BLaER1 treated with 17β-estradiol and CSF1 and Interleukin-3, amounts not matched to agents 10 nM and 100 nM (cell line): ENCODE results near the gene CATSPERD.
"Not testable (repeated sequence)": the region's sequence is repeated elsewhere in the genome, so short reads cannot be mapped to it uniquely, and the experiment has no call there.

Experiments used
- H3K27ac ChIP-seq, 11 experiments: shearing (Covaris generic); formaldehyde crosslinking; 2 replicates each; pipeline ENCODE4 v1.8.1; 2022
- H3K27me3 ChIP-seq, 11 experiments: shearing (Covaris generic); formaldehyde crosslinking; 2 replicates each; pipeline ENCODE4 v1.8.1; 2022
- H3K36me3 ChIP-seq, 11 experiments: shearing (Covaris generic); formaldehyde crosslinking; 2 replicates each; pipeline ENCODE4 v1.8.1; 2022
- H3K4me1 ChIP-seq, 10 experiments: shearing (Covaris generic); formaldehyde crosslinking; 2 replicates each; pipeline ENCODE4 v1.8.1; 2022
- H3K4me2 ChIP-seq, 11 experiments: shearing (Covaris generic); formaldehyde crosslinking; 2 replicates each; pipeline ENCODE4 v1.8.1; 2022
- H3K4me3 ChIP-seq, 10 experiments: shearing (Covaris generic); formaldehyde crosslinking; 2 replicates each; pipeline ENCODE4 v1.8.1; 2022
- H3K9ac ChIP-seq, 11 experiments: shearing (Covaris generic); formaldehyde crosslinking; 2 replicates each; pipeline ENCODE4 v1.8.1; 2022
- H3K9me3 ChIP-seq, 11 experiments: shearing (Covaris generic); formaldehyde crosslinking; replicated peaks in 1 of 11; 2 replicates each; pipeline ENCODE4 v1.8.1; 2022
- H4K20me1 ChIP-seq, 11 experiments: shearing (Covaris generic); formaldehyde crosslinking; 2 replicates each; pipeline ENCODE4 v1.8.1; 2022
- Cebpa-rat ChIP-seq, 11 experiments: shearing (Covaris generic); IDR thresholded peaks; 2 replicates each; pipeline ENCODE4 v1.8.1; 2022

The CATSPERD gene

GRCh38 chr19:5695649-5696195, 24.7 kb upstream of the CATSPERD start:
- Histone ChIP-seq H3K9me3 (no peaks in the 10 kb centered on the region), H3K4me2 (no peak overlapping the region), H3K27me3 (no peaks in the 10 kb centered on the region), H4K20me1 (peaks cover 99 to 100% (median 100%) of the 10 kb centered on the region in 11 experiments), H3K9ac (peak overlapping the region in 1 of 11 experiments; percentile 32; a peak in 1 of 22 replicates), H3K4me3 (no peak overlapping the region), H3K27ac (no peak overlapping the region), H3K36me3 (peaks cover 79 to 95% (median 93%) of the 10 kb centered on the region in 11 experiments), H3K4me1 (peaks cover 24 to 48% (median 40%) of the 10 kb centered on the region in 10 experiments)
- no peak for TF ChIP-seq Cebpa-rat (IDR thresholded peaks at IDR 0.05)

GRCh38 chr19:5696196-5697021, 24.0 kb upstream of the CATSPERD start:
- no peak overlapping the region for H3K27ac ChIP-seq
- TF ChIP-seq Cebpa-rat (IDR thresholded peaks at IDR 0.05): no peak
- H3K4me1 ChIP-seq: peaks cover 24 to 49% (median 42%) of the 10 kb centered on the region in 10 experiments
- no peak overlapping the region for H3K4me2 ChIP-seq
- H3K36me3 ChIP-seq: peaks cover 79 to 95% (median 93%) of the 10 kb centered on the region in 11 experiments
- H3K9me3 ChIP-seq: peaks cover 0 to 5% (median 0%) of the 10 kb centered on the region in 11 experiments; a peak in 3 of 22 replicates
- no peak overlapping the region for H3K4me3 ChIP-seq
- peaks cover 92 to 100% (median 98%) of the 10 kb centered on the region in 11 experiments for H4K20me1 ChIP-seq
- no peak overlapping the region; a peak in 1 of 22 replicates for H3K9ac ChIP-seq
- H3K27me3 ChIP-seq: no peaks in the 10 kb centered on the region

GRCh38 chr19:5697022-5697889, 23.2 kb upstream of the CATSPERD start:
- H3K9ac ChIP-seq: no peak overlapping the region
- H3K4me2 ChIP-seq: no peak overlapping the region
- H3K27ac ChIP-seq: no peak overlapping the region
- H3K4me3 ChIP-seq: no peak overlapping the region
- no peaks in the 10 kb centered on the region for H3K27me3 ChIP-seq
- H3K36me3 ChIP-seq: peaks cover 72 to 95% (median 90%) of the 10 kb centered on the region in 11 experiments
- peaks cover 84 to 93% (median 90%) of the 10 kb centered on the region in 11 experiments for H4K20me1 ChIP-seq
- TF ChIP-seq Cebpa-rat (IDR thresholded peaks at IDR 0.05): no peak
- H3K4me1 ChIP-seq: peaks cover 16 to 42% (median 35%) of the 10 kb centered on the region in 10 experiments; a peak in 19 of 20 replicates
- peaks cover 0 to 13% (median 0%) of the 10 kb centered on the region in 11 experiments; a peak in 4 of 22 replicates for H3K9me3 ChIP-seq

GRCh38 chr19:5697890-5698634, 22.4 kb upstream of the CATSPERD start:
- H4K20me1 ChIP-seq: peaks cover 76 to 86% (median 81%) of the 10 kb centered on the region in 11 experiments
- no peak overlapping the region for H3K4me3 ChIP-seq
- peaks cover 8 to 34% (median 30%) of the 10 kb centered on the region in 10 experiments; a peak in 18 of 20 replicates for H3K4me1 ChIP-seq
- TF ChIP-seq Cebpa-rat (IDR thresholded peaks at IDR 0.05): no peak
- peak overlapping the region in 4 of 11 experiments; percentile 9 to 56 (median 24); a peak in 3 of 22 replicates for H3K27ac ChIP-seq
- H3K36me3 ChIP-seq: peaks cover 66 to 92% (median 84%) of the 10 kb centered on the region in 11 experiments
- H3K4me2 ChIP-seq: peak overlapping the region in 6 of 11 experiments; percentile 51 to 66 (median 59); a peak in 9 of 22 replicates
- peak overlapping the region in 5 of 11 experiments; percentile 1 to 46 (median 24); a peak in 8 of 22 replicates for H3K9ac ChIP-seq
- H3K27me3 ChIP-seq: no peaks in the 10 kb centered on the region
- peaks cover 0 to 14% (median 1%) of the 10 kb centered on the region in 11 experiments; a peak in 9 of 22 replicates for H3K9me3 ChIP-seq

- Histone ChIP-seq H3K9me3 (peaks cover 0 to 22% (median 8%) of the 10 kb centered on the region in 11 experiments; a peak in 12 of 22 replicates), H3K27ac (peak overlapping the region in 5 of 11 experiments; percentile 9 to 56 (median 14); a peak in 8 of 22 replicates), H3K4me2 (peak overlapping the region; percentile 1 to 66 (median 56); a peak in 20 of 22 replicates), H3K9ac (peak overlapping the region in 8 of 11 experiments; percentile 1 to 46 (median 28); a peak in 13 of 22 replicates), H4K20me1 (peaks cover 74 to 86% (median 80%) of the 10 kb centered on the region in 11 experiments), H3K27me3 (no peaks in the 10 kb centered on the region), H3K4me3 (no peak overlapping the region), H3K4me1 (peaks cover 5 to 30% (median 26%) of the 10 kb centered on the region in 10 experiments; a peak in 18 of 20 replicates), H3K36me3 (peaks cover 66 to 92% (median 84%) of the 10 kb centered on the region in 11 experiments)
- no peak for TF ChIP-seq Cebpa-rat (IDR thresholded peaks at IDR 0.05)
Observed at GRCh38 chr19:5698635-5699422, 21.6 kb upstream of the CATSPERD start.

GRCh38 chr19:5700455-5701092, 19.9 kb upstream of the CATSPERD start:
- Histone ChIP-seq H3K9me3 (peaks cover 0 to 27% (median 9%) of the 10 kb centered on the region in 11 experiments; a peak in 12 of 22 replicates), H4K20me1 (peaks cover 64 to 86% (median 80%) of the 10 kb centered on the region in 11 experiments), H3K4me3 (no peak overlapping the region), H3K36me3 (peaks cover 66 to 92% (median 84%) of the 10 kb centered on the region in 11 experiments), H3K4me1 (peaks cover 5 to 30% (median 26%) of the 10 kb centered on the region in 10 experiments; a peak in 18 of 20 replicates), H3K4me2 (no peak overlapping the region; a peak in 1 of 22 replicates), H3K9ac (no peak overlapping the region), H3K27me3 (no peaks in the 10 kb centered on the region), H3K27ac (no peak overlapping the region)
- no peak for TF ChIP-seq Cebpa-rat (IDR thresholded peaks at IDR 0.05)

- not testable (repeated sequence) for H3K27ac ChIP-seq, H3K27me3 ChIP-seq
Observed at GRCh38 chr19:5702053-5702410, 18.4 kb upstream of the CATSPERD start.

More at GRCh38 chr19:5702053-5702410, 18.4 kb upstream of the CATSPERD start:
- Histone ChIP-seq H3K36me3 (peaks cover 68 to 92% (median 84%) of the 10 kb centered on the region in 11 experiments), H4K20me1 (peaks cover 53 to 86% (median 77%) of the 10 kb centered on the region in 11 experiments), H3K4me1 (peaks cover 5 to 30% (median 24%) of the 10 kb centered on the region in 10 experiments; a peak in 18 of 20 replicates), H3K9me3 (peaks cover 0 to 27% (median 9%) of the 10 kb centered on the region in 11 experiments; a peak in 12 of 22 replicates)
- H3K4me2 ChIP-seq, H3K4me3 ChIP-seq, H3K9ac ChIP-seq: not testable (repeated sequence)
